HUES64 (cell line): ENCODE measurements around the gene IKZF3.

Experiments used
- H3K27ac ChIP-seq: 2 replicates; pipeline ENCODE4 v1.7.0; 2013; ENCODE audit warnings: low read depth, low read length, inconsistent platforms
- H3K27me3 ChIP-seq: 2 replicates; pipeline ENCODE4 v1.6.1; 2013; ENCODE audit warnings: mild to moderate bottlenecking, low read length; ENCODE audit not compliant: insufficient read depth
- H3K36me3 ChIP-seq: 2 replicates; pipeline ENCODE4 v1.6.1; 2013; ENCODE audit warnings: mild to moderate bottlenecking, low read length; ENCODE audit not compliant: insufficient read depth
- H3K4me1 ChIP-seq: 2 replicates; pipeline ENCODE4 v1.6.1; 2013; ENCODE audit warnings: mild to moderate bottlenecking, low read length, moderate library complexity; ENCODE audit not compliant: insufficient read depth
- H3K4me3 ChIP-seq: 2 replicates; pipeline ENCODE4 v1.5.1; 2013; ENCODE audit warnings: mild to moderate bottlenecking, low read length, moderate library complexity
- H3K9ac ChIP-seq: 2 replicates; pipeline ENCODE4 v1.6.1; 2013; ENCODE audit warnings: mild to moderate bottlenecking, low read depth, low read length
- H3K9me3 ChIP-seq: 2 replicates; pipeline ENCODE4 v1.6.1; 2013; ENCODE audit warnings: low read depth, low read length; ENCODE audit not compliant: insufficient read depth
- WGBS: fragments of 150-250, 120-280 bp; methylation state at CpG from one replicate; pipeline ENCODE4 v1.1.7; 2013; ENCODE audit warnings: missing lambda C conversion rate; 5-methylcytosine and 5-hydroxymethylcytosine counted together

The IKZF3 gene

DNA sequence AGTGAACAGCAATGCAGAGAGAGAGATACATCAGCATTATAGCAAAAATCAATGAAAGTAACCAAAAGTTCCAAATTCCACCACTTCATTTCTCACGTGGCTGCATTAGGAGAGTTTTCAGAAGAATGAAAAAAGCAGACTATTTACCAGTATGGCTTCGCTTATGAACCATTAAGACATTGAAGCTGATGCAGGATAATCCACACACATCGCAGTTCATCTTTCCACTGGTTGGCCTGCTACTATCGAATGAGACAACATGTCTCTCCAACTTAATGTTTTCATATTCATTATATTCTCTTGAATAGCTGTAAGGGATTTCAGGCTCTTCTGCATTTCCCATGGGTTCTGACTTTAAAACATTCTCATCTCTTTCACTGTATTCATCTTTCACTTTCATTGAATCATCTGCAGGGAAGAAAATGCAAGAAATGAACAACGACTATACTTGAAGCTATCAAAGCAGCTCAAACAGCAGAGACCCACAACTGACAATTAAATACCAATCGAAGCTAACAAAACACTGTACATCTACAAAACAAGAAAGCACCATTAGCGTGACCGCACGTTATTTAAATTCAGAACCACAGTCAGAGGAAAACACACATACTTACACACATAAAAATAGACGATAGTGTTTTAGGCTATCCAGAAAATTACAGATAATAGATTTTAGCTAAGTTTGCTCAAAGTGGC is 71.4 kb downstream of the IKZF3 start:
- H3K4me1 ChIP-seq: no peaks in the 10 kb centered on the region

DNA sequence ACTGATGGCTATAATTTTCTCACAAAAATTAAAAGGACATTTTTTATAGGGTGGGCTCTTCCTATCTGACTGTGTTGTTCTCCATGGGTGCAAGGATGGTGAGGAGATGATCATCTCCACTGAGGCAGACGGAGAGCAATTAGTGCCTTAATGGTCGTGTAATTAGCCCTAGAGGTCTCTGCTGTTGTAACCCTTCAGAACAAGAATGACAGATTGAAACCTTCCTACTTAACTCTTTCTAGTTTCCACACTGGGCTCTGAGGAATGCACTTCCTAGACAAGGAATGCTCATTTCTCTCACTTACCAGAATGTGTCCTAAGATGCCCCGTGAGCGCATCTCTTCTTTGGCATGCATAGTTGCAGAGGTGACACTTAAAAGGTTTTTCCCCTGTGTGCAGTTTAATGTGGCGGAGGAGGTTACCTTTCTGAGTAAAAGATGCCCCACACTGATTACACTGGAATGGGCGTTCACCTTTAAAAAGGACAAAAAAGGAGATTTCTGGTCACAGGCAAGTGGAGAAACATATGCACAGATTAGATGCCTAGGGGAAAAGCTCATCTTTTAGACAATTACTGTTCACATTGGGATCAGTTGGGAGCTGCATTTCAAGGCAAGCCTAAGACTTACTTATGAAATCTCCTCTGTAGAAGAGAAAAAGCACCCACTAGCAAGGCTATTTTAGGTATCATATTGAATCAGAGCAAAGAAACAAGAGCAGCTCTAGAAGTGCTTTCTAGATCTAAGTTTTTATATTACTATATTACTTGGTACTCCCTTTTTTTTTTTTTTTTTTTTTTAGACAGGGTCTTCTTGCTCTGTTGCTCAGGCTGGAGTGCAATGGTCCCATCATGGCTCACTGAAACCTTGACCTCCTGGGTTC is 72.8 kb downstream of the IKZF3 start:
- Histone ChIP-seq H3K9me3 (no peaks in the 10 kb centered on the region), H3K27me3 (no peaks in the 10 kb centered on the region), H3K4me3 (no peak overlapping the region), H3K9ac (no peak overlapping the region), H3K4me1 (no peaks in the 10 kb centered on the region), H3K27ac (no peak overlapping the region), H3K36me3 (no peaks in the 10 kb centered on the region)
- WGBS: 71% methylated on average over 6 of the region's 6 CpGs

More for the DNA sequence above, 71.4 kb downstream of the IKZF3 start:
- Histone ChIP-seq H3K9ac (no peak overlapping the region), H3K27ac (no peak overlapping the region), H3K9me3 (no peaks in the 10 kb centered on the region), H3K4me3 (no peak overlapping the region), H3K36me3 (no peaks in the 10 kb centered on the region), H3K27me3 (no peaks in the 10 kb centered on the region)
- 93% methylated on average over 10 of the region's 10 CpGs for WGBS

DNA sequence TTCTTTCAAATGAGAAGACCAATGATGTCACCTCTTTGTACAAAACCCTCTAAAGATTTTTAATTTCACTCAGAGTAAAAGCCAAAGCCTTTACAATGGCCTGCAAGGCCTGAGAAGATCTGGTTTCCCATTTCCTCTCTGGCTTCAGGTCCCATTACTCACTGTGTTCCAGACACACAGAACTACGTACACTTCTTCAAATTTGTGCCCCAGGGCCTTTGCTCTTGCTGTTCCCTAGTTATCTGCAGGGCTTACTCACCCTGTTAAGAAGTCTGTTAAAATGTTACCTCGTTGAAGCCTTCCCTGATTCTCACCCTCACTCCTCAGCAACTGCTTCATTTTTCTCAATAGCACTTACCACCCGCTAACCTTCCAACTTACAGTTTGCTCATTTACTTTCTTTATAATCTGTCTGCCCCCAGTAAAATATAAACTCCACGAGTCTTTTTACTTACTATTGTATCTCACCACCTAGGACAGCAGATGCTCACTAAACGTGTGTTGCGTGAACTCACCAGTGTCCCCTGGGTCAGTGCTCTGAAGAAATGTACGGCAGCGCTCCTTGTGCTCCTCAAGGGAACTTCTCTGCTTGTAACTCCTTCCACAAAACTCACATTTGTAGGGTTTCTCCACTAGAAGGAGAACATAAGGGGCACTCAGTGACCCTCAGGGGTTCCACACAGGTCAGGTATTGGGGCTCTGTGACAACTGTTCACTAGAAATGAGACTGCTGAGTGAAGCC is 76.2 kb downstream of the IKZF3 start:
- H3K4me1 ChIP-seq: no peaks in the 10 kb centered on the region
- H3K4me3 ChIP-seq: no peak overlapping the region
- H3K27me3 ChIP-seq: no peaks in the 10 kb centered on the region
- 89% methylated on average over 8 of the region's 8 CpGs for WGBS
- no peaks in the 10 kb centered on the region for H3K9me3 ChIP-seq
- H3K9ac ChIP-seq: no peak overlapping the region
- no peaks in the 10 kb centered on the region for H3K36me3 ChIP-seq
- H3K27ac ChIP-seq: no peak overlapping the region

DNA sequence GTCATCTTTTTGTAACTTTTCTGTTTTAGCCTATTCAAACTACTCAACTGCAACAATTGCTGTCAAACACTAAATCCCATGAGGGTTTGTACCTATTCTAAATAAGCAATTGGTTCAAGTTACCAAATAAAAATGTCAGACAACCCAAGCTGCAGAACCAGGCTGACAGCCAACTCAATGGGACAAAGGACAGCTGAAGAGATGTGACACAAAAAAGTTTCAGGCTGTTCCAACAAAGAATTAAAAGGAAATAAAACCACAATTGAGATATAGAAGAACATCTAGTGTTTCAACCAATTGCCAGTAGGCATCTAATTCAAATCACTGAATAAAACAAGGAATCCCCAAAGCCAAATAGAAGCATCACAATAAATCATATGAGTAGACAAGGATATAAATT is 77.1 kb downstream of the IKZF3 start:
- no peaks in the 10 kb centered on the region for H3K27me3 ChIP-seq
- H3K36me3 ChIP-seq: no peaks in the 10 kb centered on the region
- H3K4me1 ChIP-seq: no peaks in the 10 kb centered on the region

DNA sequence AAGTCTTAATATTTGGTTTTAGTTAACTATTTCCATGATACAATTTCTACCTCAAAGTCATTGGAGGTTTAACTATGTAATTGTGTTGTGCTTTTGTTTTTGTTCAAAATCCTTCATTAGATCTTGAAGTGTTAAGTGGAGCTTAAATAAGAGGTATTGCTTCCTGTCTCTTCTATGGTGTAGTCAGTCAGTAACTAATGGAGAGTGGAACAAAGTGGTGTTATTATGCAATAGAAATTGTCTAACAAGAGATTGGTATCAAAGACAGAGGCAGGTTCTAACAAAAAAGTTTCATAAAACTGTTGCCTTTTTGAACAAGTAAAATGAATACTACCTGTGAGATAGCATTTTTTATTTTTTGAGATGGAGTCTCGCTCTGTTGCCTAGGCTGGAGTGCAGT is 81.1 kb downstream of the IKZF3 start:
- Histone ChIP-seq H3K27me3 (no peaks in the 10 kb centered on the region), H3K36me3 (no peaks in the 10 kb centered on the region), H3K9me3 (no peaks in the 10 kb centered on the region), H3K4me1 (no peaks in the 10 kb centered on the region), H3K9ac (no peak overlapping the region), H3K4me3 (no peak overlapping the region), H3K27ac (no peak overlapping the region)
- WGBS: 96% methylated on average over 1 of the region's 1 CpG

More for the DNA sequence above, 77.1 kb downstream of the IKZF3 start:
- Histone ChIP-seq H3K4me3 (no peak overlapping the region), H3K27ac (no peak overlapping the region), H3K9me3 (no peaks in the 10 kb centered on the region), H3K9ac (no peak overlapping the region)

DNA sequence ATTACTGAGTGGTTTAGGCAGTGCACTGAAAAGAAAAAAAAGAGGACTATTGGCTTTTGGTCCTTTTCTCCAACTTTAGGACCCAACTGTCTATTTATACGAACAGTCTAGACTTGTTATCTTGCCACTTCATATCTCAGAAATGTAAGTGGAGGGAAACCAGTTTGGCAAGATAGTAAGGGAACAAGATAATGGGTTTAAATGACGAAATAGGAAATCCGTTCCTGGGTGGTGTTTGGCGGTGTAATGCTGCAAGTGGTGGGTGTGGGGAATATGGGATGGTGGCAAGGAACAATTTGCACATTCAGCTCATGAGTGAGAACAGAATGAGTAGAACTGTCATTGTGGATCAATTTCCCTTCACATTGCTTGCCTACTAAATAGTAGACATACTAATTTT is 81.6 kb downstream of the IKZF3 start:
- Histone ChIP-seq H3K9ac (no peak overlapping the region), H3K4me3 (no peak overlapping the region), H3K4me1 (no peaks in the 10 kb centered on the region), H3K27me3 (no peaks in the 10 kb centered on the region), H3K27ac (no peak overlapping the region), H3K36me3 (no peaks in the 10 kb centered on the region), H3K9me3 (no peaks in the 10 kb centered on the region)
- 91% methylated on average over 4 of the region's 4 CpGs for WGBS

DNA sequence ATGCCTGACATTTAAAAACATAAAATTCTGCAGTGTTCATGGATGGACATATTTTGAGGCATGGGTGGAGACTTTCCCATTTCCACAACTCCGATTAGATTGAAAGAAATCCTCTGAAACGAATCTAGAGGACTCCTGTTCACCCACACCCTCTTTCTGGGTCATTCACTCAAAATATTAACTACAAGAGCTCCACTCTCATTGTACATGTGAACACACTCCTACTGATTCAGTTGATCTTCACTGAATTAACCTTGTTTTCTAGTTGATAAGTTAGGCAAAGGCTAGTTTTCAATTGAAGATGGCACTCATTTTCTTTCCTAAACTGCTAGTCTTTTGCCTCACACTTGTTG is 82.3 kb downstream of the IKZF3 start:
- no peak overlapping the region for H3K9ac ChIP-seq
- H3K27me3 ChIP-seq: no peaks in the 10 kb centered on the region
- H3K9me3 ChIP-seq: no peaks in the 10 kb centered on the region
- no peak overlapping the region for H3K4me3 ChIP-seq
- no peaks in the 10 kb centered on the region for H3K4me1 ChIP-seq
- H3K27ac ChIP-seq: no peak overlapping the region
- H3K36me3 ChIP-seq: no peaks in the 10 kb centered on the region
- WGBS: 90% methylated on average over 2 of the region's 2 CpGs

DNA sequence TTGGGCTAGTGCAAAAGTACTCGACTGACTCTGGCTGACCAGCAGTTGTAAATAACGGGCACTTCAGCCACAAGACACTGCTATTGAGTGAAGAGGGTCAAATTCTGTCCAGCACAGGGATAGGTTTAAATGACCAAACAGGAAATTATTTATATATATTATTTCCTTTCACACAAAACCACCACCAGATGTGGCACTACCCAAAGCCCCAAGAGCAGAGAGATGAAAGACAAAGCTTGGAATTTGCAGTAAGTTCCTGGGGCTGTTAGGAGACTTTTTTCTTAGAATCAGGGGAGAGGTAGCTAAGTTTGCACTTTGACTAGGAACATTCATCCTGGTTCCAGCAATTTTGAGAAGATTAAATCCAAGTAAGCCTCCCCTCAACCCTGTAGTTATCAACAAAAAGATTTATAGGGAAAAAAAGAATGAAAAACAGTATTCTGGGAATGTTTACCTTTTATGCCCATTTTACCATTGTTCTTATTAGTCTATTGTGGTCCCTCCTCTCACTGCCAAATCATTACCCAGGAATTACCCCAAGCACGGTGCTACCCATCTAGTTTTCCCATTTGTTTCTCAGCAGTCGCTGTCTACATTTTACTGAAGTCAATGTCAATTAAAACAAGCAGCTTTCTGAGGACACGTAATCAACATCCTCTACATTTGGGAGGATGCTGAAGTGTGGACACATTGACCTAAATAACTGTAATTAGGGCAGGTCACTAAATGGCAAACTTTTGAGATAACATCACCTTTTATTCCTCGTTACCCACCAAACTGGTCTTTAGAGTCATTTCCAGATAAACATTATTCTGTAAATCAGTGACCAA is 82.9 kb downstream of the IKZF3 start:
- Histone ChIP-seq H3K9me3 (no peaks in the 10 kb centered on the region), H3K9ac (no peak overlapping the region), H3K4me3 (no peak overlapping the region), H3K36me3 (no peaks in the 10 kb centered on the region), H3K27me3 (no peaks in the 10 kb centered on the region), H3K27ac (no peak overlapping the region), H3K4me1 (no peaks in the 10 kb centered on the region)
- WGBS: 76% methylated on average over 6 of the region's 6 CpGs

DNA sequence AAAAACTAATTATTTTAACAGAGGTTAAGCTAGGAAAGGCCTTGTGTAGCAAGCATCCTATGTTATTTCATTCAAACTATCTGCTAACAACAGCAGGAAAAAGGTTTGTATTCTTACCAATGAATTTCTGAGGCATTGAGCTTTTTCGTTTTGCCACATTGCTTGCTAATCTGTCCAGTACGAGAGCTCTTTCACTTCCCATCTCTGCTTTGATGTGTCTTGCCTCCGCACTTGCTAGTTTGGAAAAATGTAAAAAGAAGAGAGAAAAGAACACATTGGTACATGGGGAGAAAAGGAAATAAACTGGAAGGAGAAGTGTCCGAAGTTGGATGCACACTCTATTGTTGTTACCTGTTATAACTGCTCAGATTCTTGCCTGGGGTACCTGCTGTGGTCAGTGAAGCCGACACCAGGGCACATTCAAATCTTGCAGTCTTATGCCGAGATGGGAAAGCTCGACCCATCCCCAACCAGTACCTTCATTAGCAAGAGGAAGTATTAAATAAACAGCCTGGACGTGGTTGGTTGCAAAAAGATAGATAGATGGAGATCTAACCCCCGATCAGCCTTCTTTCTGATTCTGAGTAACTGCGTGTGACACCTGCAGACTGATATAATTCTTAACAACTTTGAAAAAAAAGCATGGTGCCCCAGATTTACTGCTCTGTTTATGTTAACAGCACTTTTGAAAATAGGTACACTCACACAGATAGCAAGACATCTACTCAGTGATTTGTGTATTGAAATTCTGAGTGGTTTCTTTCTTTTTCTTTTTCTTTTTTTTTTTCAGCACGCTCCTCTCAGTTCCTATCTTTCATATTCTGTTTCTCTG is 86.4 kb downstream of the IKZF3 start:
- no peak overlapping the region for H3K4me3 ChIP-seq
- no peaks in the 10 kb centered on the region for H3K27me3 ChIP-seq
- no peaks in the 10 kb centered on the region for H3K4me1 ChIP-seq
- H3K36me3 ChIP-seq: no peaks in the 10 kb centered on the region
- no peaks in the 10 kb centered on the region for H3K9me3 ChIP-seq
- H3K27ac ChIP-seq: no peak overlapping the region
- 84% methylated on average over 11 of the region's 11 CpGs for WGBS
- no peak overlapping the region for H3K9ac ChIP-seq

DNA sequence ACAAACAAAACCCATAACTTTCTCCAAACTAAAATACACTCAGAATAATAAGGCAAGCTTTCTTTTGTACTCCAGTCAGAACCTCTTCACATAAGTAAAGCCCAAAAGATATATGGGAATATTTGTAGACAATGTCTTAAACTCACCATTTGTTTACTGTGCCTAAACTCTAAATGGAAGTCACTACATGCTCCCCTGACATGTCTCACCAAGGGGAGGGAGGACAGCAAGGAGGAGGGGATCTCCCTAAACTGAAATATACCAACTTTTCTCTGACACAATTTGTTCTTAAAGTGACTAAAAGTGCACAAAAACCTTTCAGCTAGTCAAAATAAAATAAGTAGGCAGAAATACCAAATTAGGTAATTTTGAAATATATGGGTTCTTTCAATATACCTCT is 87.9 kb downstream of the IKZF3 start:
- Histone ChIP-seq H3K27me3 (no peaks in the 10 kb centered on the region), H3K36me3 (no peaks in the 10 kb centered on the region), H3K27ac (no peak overlapping the region), H3K4me1 (0 out of 2 replicates have a peak, but pooled peaks cover 4% of the 10 kb centered on the region), H3K9ac (no peak overlapping the region), H3K4me3 (no peak overlapping the region), H3K9me3 (no peaks in the 10 kb centered on the region)
